ENCODE measurements around the gene GPR35.

GRCh38 chr2:240591226-240591625 lies 34.1 kb upstream of the GPR35 start:
- TF ChIP-seq CTCF (IDR thresholded peaks at IDR 0.05) = no peak
- no peak for TF ChIP-seq POLR2A (IDR thresholded peaks at IDR 0.05)

Measured in Peyer's patch (tissue), 4 donors.